GM12878 (cell line): ENCODE measurements around the gene SIRT2. TPM values are rescaled to one million over a fixed set of nuclear protein-coding genes. Genes with fewer than 3 reads are reported as not detected.

ENCODE experiments used
- ATAC-seq: fragments of 200-7000 bp; cut with Tn5 transposase; 3 replicates; pipeline ENCODE4 v1.9.1; 2020; ENCODE audit warnings: mild to moderate bottlenecking, moderate library complexity
- BruUV-seq: library from RNA; stranded (reverse); fragments of 400-500 nt; replicated peaks from 2 replicates; lab custom pipeline; 2021; lab: Mats Ljungman, UMichigan
- CTCF ChIA-PET: fragments of 300-600 bp; sonication (Branson Sonifier 250); formaldehyde crosslinking; extraction: SDS; loops from one replicate; lab custom pipeline; 2021; ENCODE audit warnings: inconsistent platforms; lab: Yijun Ruan, JAX
- POLR2A ChIA-PET: fragments of 350-600 bp; formaldehyde crosslinking; extraction: SDS; loops from one replicate; lab custom pipeline; 2021; ENCODE audit warnings: inconsistent platforms; lab: Charles Lee
- RAD21 ChIA-PET: fragments of 300-600 bp; sonication (Branson Sonifier 250); formaldehyde crosslinking; loops from one replicate; lab custom pipeline; 2023; ENCODE audit warnings: antibody characterized with exemption; ENCODE audit not compliant: unreplicated experiment; lab: Charles Lee
- SMC1A ChIA-PET: fragments of 300-600 bp; sonication (Branson Sonifier 250); formaldehyde crosslinking; loops from one replicate; lab custom pipeline; 2023; ENCODE audit not compliant: unreplicated experiment, uncharacterized antibody; lab: Charles Lee
- DNase-seq: peaks from one replicate; pipeline ENCODE4 v3.0.0-alpha.2; 2011; ENCODE audit warnings: low read depth, low spot score
- FAIRE-seq: peaks from 3 replicates; lab custom pipeline; 2011; peaks lifted over from hg19 to GRCh38; lab: Jason Lieb, UNC
- H2AFZ ChIP-seq: 2 replicates; pipeline ENCODE4 v1.6.0; 2011; ENCODE audit warnings: low read depth, low read length, control low read depth; ENCODE audit not compliant: control insufficient read depth
- H3K27ac ChIP-seq: 2 replicates; pipeline ENCODE4 v1.5.1; 2011; ENCODE audit warnings: control low read depth; ENCODE audit not compliant: control insufficient read depth, insufficient read depth
- H3K27me3 ChIP-seq, 2 experiments: replicated peaks in 1 of 2; 2 replicates each; pipeline versions ENCODE4 v1.6.0 to v1.6.1; 2011; ENCODE audit warnings: low read length in 1 of 2; ENCODE audit not compliant: control insufficient read depth in 2 of 2, insufficient read depth in 2 of 2
- H3K36me3 ChIP-seq, 2 experiments: 2 replicates each; pipeline ENCODE4 v1.5.1; 2011; ENCODE audit warnings: low read length in 1 of 2; ENCODE audit not compliant: control insufficient read depth in 2 of 2, insufficient read depth in 2 of 2
- H3K4me1 ChIP-seq: 2 replicates; pipeline ENCODE4 v1.6.1; 2011; ENCODE audit warnings: mild to moderate bottlenecking, low read length, moderate library complexity, mixed read lengths; ENCODE audit not compliant: control insufficient read depth, insufficient read depth
- H3K4me2 ChIP-seq: 2 replicates; pipeline ENCODE4 v1.6.0; 2011; ENCODE audit warnings: control low read depth; ENCODE audit not compliant: control insufficient read depth, insufficient read depth
- H3K4me3 ChIP-seq: fragments of 200-600 bp; sonication (generic); 2 replicates; pipeline ENCODE4 v1.5.1; 2016
- H3K79me2 ChIP-seq: 2 replicates; pipeline ENCODE4 v1.6.0; 2011; ENCODE audit warnings: low read length; ENCODE audit not compliant: control insufficient read depth, insufficient read depth
- H3K9ac ChIP-seq: 2 replicates; pipeline ENCODE4 v1.8.0; 2011; ENCODE audit warnings: low read length, control low read depth, mixed read lengths; ENCODE audit not compliant: control insufficient read depth, insufficient read depth
- H3K9me3 ChIP-seq: replicated peaks from 3 replicates; pipeline ENCODE4 v1.5.1; 2011; ENCODE audit warnings: mild to moderate bottlenecking, low read length; ENCODE audit not compliant: control insufficient read depth, insufficient read depth
- H4K20me1 ChIP-seq: 2 replicates; pipeline ENCODE4 v1.6.0; 2011; ENCODE audit not compliant: control insufficient read depth, insufficient read depth
- BMI1 ChIP-seq: fragments of 450-650 bp; IDR thresholded peaks from 2 replicates; pipeline ENCODE4 v1.6.1; 2016; ENCODE audit warnings: mild to moderate bottlenecking, moderate library complexity, borderline replicate concordance
- BRCA1 ChIP-seq: IDR thresholded peaks from 2 replicates; pipeline ENCODE4 v1.6.1; 2011; ENCODE audit warnings: low read depth, low read length, improper control_type of control experiment
- CEBPB ChIP-seq, 2 experiments: fragments of 150-350 bp in 1 of 2; IDR thresholded peaks; 2 replicates each; pipeline ENCODE4 v1.6.1; 2012 to 2014; ENCODE audit warnings: low read depth in 2 of 2, low read length in 2 of 2, borderline replicate concordance in 1 of 2, inconsistent platforms in 1 of 2
- CHD4 ChIP-seq: fragments of 200-600 bp; sonication (generic); IDR thresholded peaks from 2 replicates; pipeline ENCODE4 v1.6.1; 2016; ENCODE audit warnings: mild to moderate bottlenecking
- CREB1 ChIP-seq: IDR thresholded peaks from 2 replicates; pipeline ENCODE4 v1.6.1; 2012; ENCODE audit warnings: low read depth, mild to moderate bottlenecking, inconsistent platforms
- FOS ChIP-seq: IDR thresholded peaks from 3 replicates; pipeline ENCODE4 v1.6.1; 2011; ENCODE audit warnings: borderline replicate concordance; ENCODE audit not compliant: insufficient read length; ENCODE audit errors: extremely low read depth
- JUNB ChIP-seq: IDR thresholded peaks from 2 replicates; pipeline ENCODE4 v1.6.1; 2016; ENCODE audit warnings: antibody characterized with exemption, mild to moderate bottlenecking
- NR2F1 ChIP-seq: fragments of 450-650 bp; conservative IDR thresholded peaks from 2 replicates; pipeline ENCODE4 v1.6.1; 2017; ENCODE audit warnings: mild to moderate bottlenecking
- SMARCA5 ChIP-seq: fragments of 450-650 bp; IDR thresholded peaks from 2 replicates; pipeline ENCODE4 v1.6.1; 2017; ENCODE audit warnings: mild to moderate bottlenecking
- TCF3 ChIP-seq: IDR thresholded peaks from 2 replicates; pipeline ENCODE4 v1.6.1; 2012; ENCODE audit warnings: low read depth, mild to moderate bottlenecking, low read length, borderline replicate concordance; ENCODE audit not compliant: insufficient read depth
- YBX1 ChIP-seq: fragments of 450-650 bp; IDR thresholded peaks from 2 replicates; pipeline ENCODE4 v1.6.1; 2016; ENCODE audit warnings: antibody characterized with exemption
- YY1 ChIP-seq: IDR thresholded peaks from 2 replicates; pipeline ENCODE4 v1.6.1; 2011; ENCODE audit warnings: low read depth, mild to moderate bottlenecking, low read length
- ZNF217 ChIP-seq: fragments of 450-650 bp; IDR thresholded peaks from 2 replicates; pipeline ENCODE4 v1.6.1; 2017; ENCODE audit warnings: antibody characterized with exemption, mild to moderate bottlenecking
- ZNF24 ChIP-seq: fragments of 450-650 bp; IDR thresholded peaks from 2 replicates; pipeline ENCODE4 v1.6.1; 2017; ENCODE audit warnings: antibody characterized with exemption, mild to moderate bottlenecking
- WGBS: methylation state at CpG from one replicate; pipeline ENCODE4 v1.1.6; 2016; ENCODE audit warnings: low lambda C conversion rate; ENCODE audit not compliant: insufficient replicate concordance, insufficient coverage; ENCODE audit errors: missing lambda C conversion rate; 5-methylcytosine and 5-hydroxymethylcytosine counted together
- in situ Hi-C: fragments of 300-500 bp; cut with MboI; formaldehyde crosslinking; loops from 9 replicates; pipeline ENCODE4 v1.14.3; 2018; ENCODE audit warnings: mixed read lengths
- intact Hi-C: fragments of 100-400 bp; cut with micrococcal nuclease; formaldehyde crosslinking; loops from one replicate; pipeline ENCODE4 v1.14.2; 2022; ENCODE audit not compliant: unreplicated experiment
- polyA plus RNA-seq, 11 experiments: library from polyadenylated mRNA; depleted of rRNA in 4 of 11; unstranded in 6 of 11; stranded (reverse) in 5 of 11; fragments of >200 nt; fragmentation: Nextera tagmentation in 4 of 11; fragmentation: Illumina TruSeq in 1 of 11; extraction: Ambion mirVana in 4 of 11; extraction: Trizol in 1 of 11; gene quantifications; 1 replicate in 1 of 11; 2 replicates in 10 of 11; pipeline versions ENCODE4 v1.2.1 to v1.2.3, GENCODE V29; 2011 to 2016; ENCODE audit warnings: inconsistent platforms in 2 of 11, missing spikeins in 2 of 11, low read depth in 1 of 11
- total RNA-seq, 4 experiments: library from RNA; depleted of rRNA in 3 of 4; stranded (reverse); fragments of >200 nt in 3 of 4; fragmentation: Illumina TruSeq in 1 of 4; extraction: Trizol in 1 of 4; gene quantifications; 2 replicates each; pipeline versions ENCODE4 v1.2.1 to v1.2.3, GENCODE V29; 2013 to 2021
- TF ChIP-seq, protein P1 (sequence below): fragments of 150-350 bp; IDR thresholded peaks from 2 replicates; pipeline ENCODE4 v1.6.1; 2014; ENCODE audit warnings: mild to moderate bottlenecking, low read depth, low read length
- TF ChIP-seq, protein P2 (sequence below): IDR thresholded peaks from 2 replicates; pipeline ENCODE4 v1.6.1; 2011; ENCODE audit warnings: low read depth, mild to moderate bottlenecking, low read length, moderate library complexity, borderline replicate concordance; ENCODE audit errors: extremely low read depth
- TF ChIP-seq, protein P3 (sequence below): fragments of 450-650 bp; IDR thresholded peaks from 2 replicates; pipeline ENCODE4 v1.6.1; 2017; ENCODE audit warnings: mild to moderate bottlenecking

The SIRT2 gene
- total and polyA plus RNA-seq, 10 of the 15 experiments (the other 5 are each of a cell fraction or from before 2014, with no cell fraction given) = 1.4 to 38.7 (median 24.1) TPM

DNA sequence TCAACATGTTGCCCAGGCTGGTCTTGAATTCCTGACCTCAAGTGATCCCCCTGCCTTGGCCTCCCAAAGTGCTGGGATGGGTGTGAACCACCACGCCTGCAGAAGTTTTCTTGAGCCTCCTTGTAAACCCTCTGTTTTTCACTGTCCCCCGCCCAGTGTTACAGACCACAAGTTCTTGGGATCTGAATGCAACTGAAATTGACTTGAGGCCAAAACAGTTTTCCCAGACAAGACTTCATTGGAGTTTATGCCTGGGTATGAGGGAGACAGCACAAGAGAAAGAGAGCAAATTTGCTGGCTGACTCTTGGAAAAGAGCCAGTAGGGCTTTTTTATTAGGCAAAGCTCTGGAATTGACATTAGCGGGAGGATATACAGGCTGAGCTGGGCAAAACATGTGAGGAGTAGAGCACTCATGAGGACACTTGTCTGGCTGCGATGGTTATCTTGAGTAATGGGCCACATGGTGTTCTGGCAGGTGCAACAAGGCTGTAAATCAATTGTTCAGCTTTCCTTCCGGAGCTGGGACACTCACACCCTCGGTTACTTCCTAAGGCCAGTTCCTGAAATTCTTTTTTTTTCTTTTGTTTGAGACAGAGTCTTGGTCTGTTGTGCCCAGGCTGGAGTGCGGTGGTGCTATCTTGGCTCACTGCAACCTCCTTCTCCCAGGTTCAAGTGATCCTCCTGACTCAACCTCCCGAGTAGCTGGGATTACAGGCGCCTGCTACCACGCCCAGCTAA is 36.9 kb downstream of the SIRT2 start:
- FAIRE-seq (no peak), ATAC-seq (no peak), DNase-seq (no peak)
- SMC1A ChIA-PET = interaction anchor here (0.6 to 4.7 kb wide), 8 partner anchors 10 to 205 kb away, joined by 3 to 44 read pairs (median 5); partner anchors contain the start of gene RINL
- Histone ChIP-seq H3K9ac (no peak overlapping the region), H4K20me1 (no peaks in the 10 kb centered on the region), H3K27ac (no peak overlapping the region), H3K36me3 (no peaks in the 10 kb centered on the region), H3K4me3 (no peak overlapping the region), H3K79me2 (no peaks in the 10 kb centered on the region), H3K27me3 (no peaks in the 10 kb centered on the region), H3K4me1 (peaks cover 37% of the 10 kb centered on the region), H2AFZ (no peak overlapping the region), H3K4me2 (no peak overlapping the region), H3K9me3 (no peaks in the 10 kb centered on the region)
- intact Hi-C loops = no loop called here
- 85% methylated on average over 10 of the region's 10 CpGs for WGBS
- CTCF ChIA-PET = interaction anchor here (0.6 to 2.6 kb wide), 8 partner anchors 9 to 311 kb away, joined by 3 to 21 read pairs (median 4); partner anchors contain the start of gene SARS2
- in situ Hi-C loops = no loop called here
- POLR2A ChIA-PET = interaction anchor here (1.0 to 9.7 kb wide), 5 partner anchors 10 to 243 kb away, joined by 3 to 144 read pairs (median 10); partner anchors contain the start of genes EIF3K, HNRNPL, NFKBIB and RINL
- RAD21 ChIA-PET = interaction anchor here (4.2 kb wide), 1 partner anchor 10 kb away, joined by 47 read pairs; no protein-coding TSS in a partner anchor
- BruUV-seq = no TSS peak
- TF ChIP-seq ZNF217 = no peak
- TF ChIP-seq BRCA1 = no peak
- TF ChIP-seq SMARCA5 = no peak
- TF ChIP-seq CEBPB (IDR thresholded peaks at IDR 0.05; ENCODE audit: borderline replicate concordance in 1 of 2, low read depth in 2 of 2, low read length in 2 of 2) = no peak
- TF ChIP-seq YY1 = no peak
- no peak for TF ChIP-seq TCF3
- TF ChIP-seq, protein P1, sequence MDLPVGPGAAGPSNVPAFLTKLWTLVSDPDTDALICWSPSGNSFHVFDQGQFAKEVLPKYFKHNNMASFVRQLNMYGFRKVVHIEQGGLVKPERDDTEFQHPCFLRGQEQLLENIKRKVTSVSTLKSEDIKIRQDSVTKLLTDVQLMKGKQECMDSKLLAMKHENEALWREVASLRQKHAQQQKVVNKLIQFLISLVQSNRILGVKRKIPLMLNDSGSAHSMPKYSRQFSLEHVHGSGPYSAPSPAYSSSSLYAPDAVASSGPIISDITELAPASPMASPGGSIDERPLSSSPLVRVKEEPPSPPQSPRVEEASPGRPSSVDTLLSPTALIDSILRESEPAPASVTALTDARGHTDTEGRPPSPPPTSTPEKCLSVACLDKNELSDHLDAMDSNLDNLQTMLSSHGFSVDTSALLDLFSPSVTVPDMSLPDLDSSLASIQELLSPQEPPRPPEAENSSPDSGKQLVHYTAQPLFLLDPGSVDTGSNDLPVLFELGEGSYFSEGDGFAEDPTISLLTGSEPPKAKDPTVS = no peak
- no peak for TF ChIP-seq NR2F1
- no peak for TF ChIP-seq JUNB
- no peak for TF ChIP-seq FOS
- TF ChIP-seq ZNF24 = no peak
- no peak for TF ChIP-seq CREB1
- no peak for TF ChIP-seq YBX1
- TF ChIP-seq BMI1 = no peak
- no peak for TF ChIP-seq CHD4
- TF ChIP-seq, protein P2, sequence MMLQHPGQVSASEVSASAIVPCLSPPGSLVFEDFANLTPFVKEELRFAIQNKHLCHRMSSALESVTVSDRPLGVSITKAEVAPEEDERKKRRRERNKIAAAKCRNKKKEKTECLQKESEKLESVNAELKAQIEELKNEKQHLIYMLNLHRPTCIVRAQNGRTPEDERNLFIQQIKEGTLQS = no peak
- TF ChIP-seq, protein P3, sequence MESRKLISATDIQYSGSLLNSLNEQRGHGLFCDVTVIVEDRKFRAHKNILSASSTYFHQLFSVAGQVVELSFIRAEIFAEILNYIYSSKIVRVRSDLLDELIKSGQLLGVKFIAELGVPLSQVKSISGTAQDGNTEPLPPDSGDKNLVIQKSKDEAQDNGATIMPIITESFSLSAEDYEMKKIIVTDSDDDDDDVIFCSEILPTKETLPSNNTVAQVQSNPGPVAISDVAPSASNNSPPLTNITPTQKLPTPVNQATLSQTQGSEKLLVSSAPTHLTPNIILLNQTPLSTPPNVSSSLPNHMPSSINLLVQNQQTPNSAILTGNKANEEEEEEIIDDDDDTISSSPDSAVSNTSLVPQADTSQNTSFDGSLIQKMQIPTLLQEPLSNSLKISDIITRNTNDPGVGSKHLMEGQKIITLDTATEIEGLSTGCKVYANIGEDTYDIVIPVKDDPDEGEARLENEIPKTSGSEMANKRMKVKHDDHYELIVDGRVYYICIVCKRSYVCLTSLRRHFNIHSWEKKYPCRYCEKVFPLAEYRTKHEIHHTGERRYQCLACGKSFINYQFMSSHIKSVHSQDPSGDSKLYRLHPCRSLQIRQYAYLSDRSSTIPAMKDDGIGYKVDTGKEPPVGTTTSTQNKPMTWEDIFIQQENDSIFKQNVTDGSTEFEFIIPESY = no peak
